Measurements from ENCODE around the gene WWOX.
"Not testable (repeated sequence)": the region's sequence is repeated elsewhere in the genome, so short reads cannot be mapped to it uniquely, and the experiment has no call there.

The WWOX gene

GRCh38 chr16:78099271-78100111 lies at the start of gene WWOX:
Gene WWOX (plus strand): TSS chr16:78099654.
- DNase-seq (ENCODE audit: low spot score), result peak; percentile 97

DNA sequence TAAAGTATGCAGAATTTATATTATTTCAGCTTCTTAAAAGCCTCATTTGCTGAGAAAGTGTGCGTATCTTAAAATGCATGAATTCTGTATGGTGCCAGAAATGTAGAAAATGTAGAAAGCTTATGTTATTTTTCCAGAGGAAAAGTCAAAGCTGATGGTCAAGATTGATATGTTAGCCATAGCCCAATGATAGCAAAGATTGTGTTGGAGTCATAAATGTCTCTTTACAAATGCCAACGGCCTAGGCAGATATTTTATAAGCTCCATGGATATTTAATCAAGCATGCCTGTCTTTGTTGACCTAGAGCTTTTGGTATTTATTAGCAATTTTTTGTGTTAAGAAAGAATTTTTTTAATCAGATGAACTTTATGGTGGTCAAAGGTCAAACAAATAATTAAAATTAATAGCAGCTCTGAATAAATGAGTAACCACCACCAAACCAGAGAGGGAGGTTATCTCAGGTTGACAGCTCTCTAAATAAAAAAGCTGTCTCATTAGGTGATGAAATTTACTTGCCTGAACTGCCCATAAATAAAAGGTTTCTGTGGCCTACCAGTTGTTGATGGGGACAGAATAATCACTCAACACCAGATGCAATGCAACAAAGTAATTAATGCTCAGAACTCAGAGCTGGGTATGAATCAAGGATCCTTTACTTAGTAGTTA lies 48.6 kb upstream of the WWOX start:
- DNase-seq (ENCODE audit: low spot score), result no peak

DNA sequence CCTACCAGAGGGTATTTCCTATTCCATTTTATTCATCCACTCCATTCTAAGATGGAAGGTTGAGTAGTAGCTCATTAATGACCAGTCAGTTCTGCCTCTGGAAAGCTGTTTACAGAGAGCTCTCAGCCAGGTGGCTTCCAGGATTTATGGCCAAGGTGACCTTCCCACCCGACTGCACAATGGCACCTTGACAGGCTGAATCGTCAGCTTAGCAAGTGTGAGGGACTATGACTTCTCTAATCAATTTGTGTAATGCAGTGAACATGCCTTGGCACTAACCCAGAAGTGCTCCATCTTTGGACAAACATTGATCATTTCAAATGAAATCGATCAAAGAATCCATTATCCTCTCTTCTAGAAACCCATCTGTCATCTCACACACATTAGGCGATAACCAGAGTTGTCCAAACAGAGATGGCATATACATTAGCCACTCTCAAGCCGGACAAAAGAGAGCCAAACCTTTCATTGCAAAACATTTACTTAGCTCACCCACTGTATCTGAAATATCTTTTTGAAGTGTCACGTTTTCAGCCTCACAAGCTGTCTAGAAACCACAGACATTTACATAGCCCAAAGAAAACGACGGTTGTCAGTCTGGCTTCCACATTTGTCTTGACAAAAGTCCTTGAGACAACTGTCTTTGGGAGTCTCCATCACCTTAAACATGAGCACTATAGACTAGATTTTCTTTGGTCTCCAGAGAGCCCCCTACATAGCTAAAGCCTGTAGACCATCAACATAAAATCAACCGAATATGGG lies 41.5 kb upstream of the WWOX start:
- DNase-seq (ENCODE audit: low spot score), result no peak

GRCh38 chr16:78059806-78060205 lies 39.6 kb upstream of the WWOX start:
- not testable (repeated sequence) for DNase-seq (ENCODE audit: low spot score)

DNA sequence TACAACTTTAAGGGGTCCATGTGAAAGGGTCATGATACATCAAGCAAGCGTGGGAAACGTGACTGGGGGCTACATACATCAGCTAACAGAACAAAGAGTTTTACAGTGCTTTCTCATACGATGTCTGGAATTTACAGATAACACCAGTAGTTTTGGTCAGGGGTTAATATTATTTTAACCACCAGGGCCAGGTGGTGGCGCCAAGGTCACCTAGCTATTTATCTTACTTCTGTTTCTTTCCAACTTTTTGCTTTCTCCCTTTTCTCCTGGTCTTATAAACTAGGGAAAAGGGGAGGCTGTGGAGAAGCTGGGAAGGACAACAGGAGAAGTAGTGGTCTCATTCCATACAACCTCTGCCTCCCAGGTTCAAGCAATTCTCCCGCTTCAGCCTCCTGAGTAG lies 39.2 kb upstream of the WWOX start:
- DNase-seq (ENCODE audit: low spot score), result no peak

DNA sequence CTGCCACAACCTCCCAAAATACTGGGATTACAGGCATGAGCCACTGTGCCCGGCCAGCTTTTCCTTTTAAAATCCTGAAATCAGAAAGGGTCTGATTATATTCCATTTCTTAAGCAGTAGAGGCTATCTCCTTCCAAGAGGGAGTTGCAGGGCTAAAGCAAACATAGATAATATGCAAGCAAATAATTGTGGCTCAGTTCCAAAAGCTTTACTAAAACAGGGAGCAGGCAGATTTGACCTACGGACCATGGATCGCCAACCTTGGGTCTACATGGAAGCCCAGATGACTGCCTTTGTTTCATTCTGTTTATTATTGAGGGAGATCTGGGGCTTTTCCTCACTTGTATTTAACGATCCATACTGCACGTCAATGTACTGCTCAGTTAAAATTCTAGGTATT lies 38.6 kb upstream of the WWOX start:
- DNase-seq (ENCODE audit: low spot score), result no peak

GRCh38 chr16:78065319-78065718 lies 34.1 kb upstream of the WWOX start:
- no peak for DNase-seq (ENCODE audit: low spot score)

- no peak for DNase-seq (ENCODE audit: low spot score)
Observed at GRCh38 chr16:78069913-78070312, 29.5 kb upstream of the WWOX start.

DNA sequence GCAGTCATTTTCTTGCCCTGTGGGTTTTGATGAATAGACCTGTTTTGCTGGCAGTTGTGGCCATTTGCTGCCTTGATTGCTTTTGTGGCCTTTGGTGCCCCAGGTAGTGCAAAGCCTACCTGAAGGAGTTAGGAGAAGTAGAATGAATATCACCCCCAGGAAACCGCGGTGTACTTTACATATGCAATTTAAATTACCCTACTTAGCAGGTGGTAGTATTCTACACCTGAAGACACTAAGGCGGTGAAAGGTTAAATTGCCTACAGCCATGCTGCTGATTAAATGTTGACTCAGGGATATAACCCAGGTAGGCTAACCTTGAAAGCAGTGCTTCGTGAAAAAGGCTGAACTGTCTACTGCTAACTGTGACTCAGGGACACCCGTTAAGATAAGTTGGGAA lies 27.2 kb upstream of the WWOX start:
- DNase-seq (ENCODE audit: low spot score), result no peak

GRCh38 chr16:78075800-78076199 lies 23.7 kb upstream of the WWOX start:
- DNase-seq (ENCODE audit: low spot score), result no peak

DNA sequence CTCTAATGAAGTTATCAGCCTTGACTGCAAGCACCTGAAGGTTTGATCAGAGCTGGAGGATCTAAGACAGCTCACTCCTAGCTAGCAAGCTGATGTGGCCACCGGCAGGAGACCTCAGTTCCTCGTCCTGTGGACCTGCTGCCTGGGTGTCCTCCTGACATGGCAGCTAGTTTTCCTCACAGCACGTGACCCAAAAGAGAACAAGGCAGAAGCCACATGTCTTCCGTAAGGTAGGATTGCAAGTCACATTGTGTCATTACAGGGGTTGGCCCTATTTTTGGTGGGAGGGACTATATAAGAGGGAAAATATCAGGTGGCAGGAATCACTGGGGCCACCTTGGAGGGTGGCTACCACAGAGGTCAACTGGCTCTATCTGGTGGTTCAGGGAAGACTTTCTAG lies 18.1 kb upstream of the WWOX start:
- DNase-seq (ENCODE audit: low spot score), result no peak

DNA sequence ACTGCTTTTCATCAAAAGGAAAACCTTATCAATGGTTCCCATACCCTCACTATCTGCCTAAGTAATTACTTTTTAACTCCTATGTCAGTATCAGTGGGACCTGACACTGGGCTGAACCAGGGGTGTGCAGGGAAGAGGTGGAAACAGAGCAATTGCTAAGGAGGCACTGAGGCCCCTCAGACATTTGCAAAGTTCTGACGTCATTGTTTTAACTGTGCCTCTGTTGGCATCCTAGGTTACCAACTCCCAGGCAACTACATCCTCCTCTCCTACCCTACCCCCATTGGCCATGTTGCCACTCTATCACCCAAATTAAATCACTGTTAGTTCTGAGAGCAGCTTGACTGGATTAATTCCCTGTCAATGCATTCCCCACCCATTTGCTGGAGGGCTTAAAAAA lies 8.0 kb upstream of the WWOX start:
- DNase-seq (ENCODE audit: low spot score), result no peak

- DNase-seq (ENCODE audit: low spot score), result no peak
Observed at GRCh38 chr16:78092758-78093157, 6.7 kb upstream of the WWOX start.

- DNase-seq (ENCODE audit: low spot score), result no peak
Observed at GRCh38 chr16:78094166-78094565, 5.3 kb upstream of the WWOX start.

- no peak for DNase-seq (ENCODE audit: low spot score)
Observed at GRCh38 chr16:78094998-78095397, 4.5 kb upstream of the WWOX start.

GRCh38 chr16:78096386-78096785 lies 3.1 kb upstream of the WWOX start:
- DNase-seq (ENCODE audit: low spot score), result peak; percentile 57

DNA sequence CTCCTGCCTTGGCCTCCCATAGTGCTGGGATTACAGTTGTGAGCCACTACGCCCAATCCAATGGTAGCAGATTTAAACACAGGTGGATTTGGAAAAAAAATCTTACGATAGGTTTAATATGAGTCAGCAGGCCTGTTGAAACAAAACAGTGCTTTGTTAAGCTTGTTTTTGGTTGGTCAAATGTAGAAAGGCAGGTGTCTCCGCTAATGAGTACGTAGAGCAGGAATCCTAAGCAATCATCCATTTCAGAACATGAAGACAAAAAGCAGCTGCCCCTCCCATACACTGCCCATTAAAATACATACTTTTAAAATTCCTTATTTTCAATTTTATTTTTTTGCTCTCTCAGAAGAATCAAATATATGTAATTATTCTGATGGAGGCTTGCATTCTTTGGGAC lies 1.9 kb upstream of the WWOX start:
- DNase-seq (ENCODE audit: low spot score), result no peak

GRCh38 chr16:78098087-78098486 lies 1.4 kb upstream of the WWOX start:
- no peak for DNase-seq (ENCODE audit: low spot score)

DNA sequence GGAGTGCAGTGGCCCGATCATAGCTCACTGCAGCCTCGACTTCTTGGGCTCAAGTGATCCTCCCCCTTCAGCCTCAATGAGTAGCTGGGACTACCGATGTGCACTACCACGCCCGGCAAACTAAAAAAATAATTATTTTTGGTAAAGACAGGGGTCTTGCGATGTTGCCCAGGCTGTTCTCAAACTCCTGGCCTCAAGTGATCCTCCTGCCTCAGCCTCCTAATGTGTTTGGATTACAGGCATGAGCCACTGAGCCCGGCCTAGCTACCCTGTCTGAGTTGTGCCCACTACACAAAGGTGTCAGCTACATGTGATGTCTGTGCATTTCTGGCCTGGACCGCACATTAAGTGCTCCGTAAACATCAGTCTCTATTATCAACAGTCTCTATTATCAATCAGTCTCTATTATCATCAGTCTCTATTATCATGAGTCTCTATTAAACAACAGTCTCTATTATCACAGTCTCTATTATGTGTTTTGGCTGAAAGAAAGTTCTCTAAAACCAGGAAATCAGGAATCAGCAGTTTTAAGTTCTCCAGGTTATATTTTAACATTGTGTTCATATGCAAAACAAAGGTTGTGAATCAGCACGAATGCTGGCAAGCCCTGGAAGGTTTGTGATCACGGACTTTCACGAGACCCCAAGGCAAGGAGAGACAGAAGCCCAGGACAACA lies 721 bp upstream of the WWOX start:
- DNase-seq (ENCODE audit: low spot score), result peak; percentile 8

DNA sequence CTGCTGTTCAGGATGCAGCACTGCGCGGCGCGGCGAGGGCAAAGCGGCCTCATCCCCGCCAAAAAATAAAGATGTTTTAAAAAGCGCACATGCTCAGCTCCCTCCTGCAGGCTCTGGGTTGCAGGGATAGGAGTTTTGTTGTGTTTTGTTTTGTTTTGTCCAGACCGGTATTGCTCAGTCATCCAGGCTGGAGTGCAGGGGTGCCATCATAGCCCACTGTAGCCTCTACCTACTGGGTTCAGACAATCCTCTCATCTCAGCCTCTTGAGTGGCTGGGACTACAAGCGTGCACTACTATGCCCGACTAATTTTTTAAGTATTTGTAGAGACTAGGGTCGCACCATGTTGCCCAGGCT lies 636 bp downstream of the WWOX start:
- peak; percentile 56 for DNase-seq (ENCODE audit: low spot score)

- DNase-seq (ENCODE audit: low spot score), result no peak
Observed at GRCh38 chr16:78102122-78102660, 2.7 kb downstream of the WWOX start.

DNA sequence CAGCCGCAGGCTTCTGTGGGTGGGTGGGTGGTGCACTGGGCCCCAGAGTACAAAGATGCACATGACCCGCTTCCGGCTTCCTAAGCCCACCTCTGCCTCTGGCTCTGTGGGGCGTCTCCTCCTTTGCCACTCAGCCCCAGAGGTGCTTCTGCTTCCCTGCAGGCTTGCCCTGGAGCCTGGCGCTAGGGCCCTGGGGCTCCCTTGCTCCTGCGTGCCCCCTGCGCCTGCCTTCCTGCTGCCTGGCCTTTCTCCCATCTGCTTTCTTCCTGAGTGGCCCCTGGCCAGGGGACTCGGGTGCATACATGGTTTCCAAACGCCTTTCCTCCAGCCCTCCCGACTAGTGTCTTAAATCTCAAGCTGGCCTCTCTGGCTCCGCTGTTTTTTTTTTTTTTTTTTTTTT lies 3.4 kb downstream of the WWOX start:
- no peak for DNase-seq (ENCODE audit: low spot score)

Measured in RKO (cell line).